Panc1 (cell line): ENCODE measurements around the gene PRSS21.

Experiments
- CTCF ChIP-seq: fragments of 450-650 bp; IDR thresholded peaks from 2 replicates; pipeline ENCODE4 v1.5.1; 2017; ENCODE audit warnings: mild to moderate bottlenecking
- POLR2AphosphoS5 ChIP-seq: IDR thresholded peaks from 2 replicates; pipeline ENCODE4 v1.6.1; 2012; ENCODE audit warnings: mild to moderate bottlenecking, low read depth, low read length, moderate library complexity
- TCF7L2 ChIP-seq: IDR thresholded peaks from 2 replicates; pipeline ENCODE4 v1.6.1; 2011; ENCODE audit warnings: mild to moderate bottlenecking, low read depth, low read length, inconsistent platforms

GRCh38 chr16:2827831-2828520 lies 10.9 kb downstream of the PRSS21 start:
- TF ChIP-seq CTCF (no peak), TCF7L2 (no peak), POLR2AphosphoS5 (no peak)
